NOMO-1 (cell line): ENCODE data around the gene PTPN6.

Experiments used
- DNase-seq, 2 experiments: peaks; one replicate each; lab custom pipeline; 2025; ENCODE audit not compliant: unreplicated experiment in 2 of 2; lab: John Stamatoyannopoulos, UW

Gene PTPN6

GRCh38 chr12:7001921-7002591 is 50.9 kb downstream of the PTPN6 start:
- no peak for DNase-seq

GRCh38 chr12:7004287-7004803 is 53.2 kb downstream of the PTPN6 start:
- DNase-seq: no peak

- DNase-seq: no peak
These were observed 53.7 kb downstream of the PTPN6 start for GRCh38 chr12:7004840-7005239.

- DNase-seq: peak in 1 of 2 experiments; percentile 67
These were observed 54.2 kb downstream of the PTPN6 start for GRCh38 chr12:7005311-7005710.

GRCh38 chr12:7006639-7007038 is 55.5 kb downstream of the PTPN6 start:
- no peak for DNase-seq

- DNase-seq: no peak
These were observed 57.7 kb downstream of the PTPN6 start for GRCh38 chr12:7008864-7009263.

GRCh38 chr12:7009512-7009911 is 58.4 kb downstream of the PTPN6 start:
- no peak for DNase-seq
